Lower lobe of right lung (tissue), 2 donors: ENCODE data around the gene HIF1A. TPM values are rescaled to one million over a fixed set of nuclear protein-coding genes. Genes with fewer than 3 reads are reported as not detected.

Source experiments
- ATAC-seq, 2 donors: fragments of 200-7000 bp; cut with Tn5 transposase; one replicate each; pipeline ENCODE4 v1.9.1; 2020 to 2022; ENCODE audit warnings: mild to moderate bottlenecking in 2 of 2, moderate library complexity in 2 of 2
- DNase-seq: peaks from one replicate; pipeline ENCODE4 v3.0.0-alpha.2; 2020
- H3K27ac ChIP-seq: fragments of 200-600 bp; one replicate; pipeline ENCODE4 v1.8.0; 2022
- H3K27me3 ChIP-seq: fragments of 200-600 bp; one replicate; pipeline ENCODE4 v1.8.0; 2022; ENCODE audit warnings: low read depth
- H3K36me3 ChIP-seq: fragments of 200-600 bp; one replicate; pipeline ENCODE4 v1.8.0; 2022; ENCODE audit warnings: mild to moderate bottlenecking
- H3K4me1 ChIP-seq: fragments of 200-600 bp; one replicate; pipeline ENCODE4 v1.8.0; 2022
- H3K4me3 ChIP-seq: fragments of 200-600 bp; one replicate; pipeline ENCODE4 v1.8.0; 2022; ENCODE audit warnings: mild to moderate bottlenecking
- H3K9me3 ChIP-seq: fragments of 200-600 bp; one replicate; pipeline ENCODE4 v1.8.0; 2022
- intact Hi-C: fragments of 100-400 bp; cut with DNase I; formaldehyde crosslinking; loops from one replicate; pipeline ENCODE4 v1.11.0; 2022
- total RNA-seq: library from RNA; stranded (reverse); fragmentation: NEBNext Ultra II Directional; extraction: Animal tissue kit (Norgen Biotek cat#: 25700); gene quantifications from one replicate; pipeline ENCODE4 v1.2.1, GENCODE V29; 2021
- TF ChIP-seq, protein P1 (sequence below): fragments of 200-600 bp; IDR thresholded peaks from one replicate; pipeline ENCODE4 v1.8.0; 2022; ENCODE audit warnings: antibody characterized with exemption, mild to moderate bottlenecking
- donor health status: DM: no; HTN: yes; CAD: no; lungs with severe emphysema.

HIF1A gene
- total RNA-seq, 1 donor from 2014 or later, result 68.6 TPM

DNA sequence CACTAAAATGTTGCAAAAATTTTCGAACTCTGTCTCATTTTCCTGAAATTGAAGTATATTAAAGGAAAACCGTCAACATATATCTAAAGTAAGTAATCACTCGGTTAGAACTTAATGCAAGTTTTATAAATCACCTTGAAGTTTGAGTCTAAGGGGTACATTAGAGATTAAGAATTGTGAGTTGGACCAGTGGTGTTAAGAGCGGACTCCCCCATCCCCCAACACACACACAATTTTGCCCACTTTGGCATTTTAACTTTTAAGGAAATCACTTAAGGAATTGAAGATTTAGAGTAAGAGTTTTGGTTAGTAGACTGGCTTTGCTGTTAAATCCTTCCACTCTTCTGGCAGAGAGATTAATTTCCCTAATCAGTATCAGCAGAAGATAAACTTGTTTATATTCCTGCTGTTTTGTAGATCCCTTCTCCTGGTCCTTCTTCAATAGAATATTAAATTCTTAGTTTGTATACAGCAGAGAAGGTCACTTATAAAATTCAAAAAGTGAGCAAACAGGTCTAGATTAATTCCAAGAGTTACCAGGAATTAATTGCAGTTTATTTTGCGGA is 1.5 kb downstream of the HIF1A start:
- intact Hi-C loops, result loop anchor here (10.0 kb wide), 1 partner anchor 212 kb away; no protein-coding TSS in a partner anchor
- H3K27ac ChIP-seq, result peak overlapping the region; percentile 98
- H3K9me3 ChIP-seq, result no peaks in the 10 kb centered on the region
- ATAC-seq (no peak), DNase-seq (no peak)
- H3K27me3 ChIP-seq, result no peaks in the 10 kb centered on the region
- TF ChIP-seq, protein P1, sequence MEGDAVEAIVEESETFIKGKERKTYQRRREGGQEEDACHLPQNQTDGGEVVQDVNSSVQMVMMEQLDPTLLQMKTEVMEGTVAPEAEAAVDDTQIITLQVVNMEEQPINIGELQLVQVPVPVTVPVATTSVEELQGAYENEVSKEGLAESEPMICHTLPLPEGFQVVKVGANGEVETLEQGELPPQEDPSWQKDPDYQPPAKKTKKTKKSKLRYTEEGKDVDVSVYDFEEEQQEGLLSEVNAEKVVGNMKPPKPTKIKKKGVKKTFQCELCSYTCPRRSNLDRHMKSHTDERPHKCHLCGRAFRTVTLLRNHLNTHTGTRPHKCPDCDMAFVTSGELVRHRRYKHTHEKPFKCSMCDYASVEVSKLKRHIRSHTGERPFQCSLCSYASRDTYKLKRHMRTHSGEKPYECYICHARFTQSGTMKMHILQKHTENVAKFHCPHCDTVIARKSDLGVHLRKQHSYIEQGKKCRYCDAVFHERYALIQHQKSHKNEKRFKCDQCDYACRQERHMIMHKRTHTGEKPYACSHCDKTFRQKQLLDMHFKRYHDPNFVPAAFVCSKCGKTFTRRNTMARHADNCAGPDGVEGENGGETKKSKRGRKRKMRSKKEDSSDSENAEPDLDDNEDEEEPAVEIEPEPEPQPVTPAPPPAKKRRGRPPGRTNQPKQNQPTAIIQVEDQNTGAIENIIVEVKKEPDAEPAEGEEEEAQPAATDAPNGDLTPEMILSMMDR, result no peak
- no peaks in the 10 kb centered on the region for H3K36me3 ChIP-seq
- peak overlapping the region; percentile 95 for H3K4me3 ChIP-seq
- H3K4me1 ChIP-seq, result peaks cover 41% of the 10 kb centered on the region

DNA sequence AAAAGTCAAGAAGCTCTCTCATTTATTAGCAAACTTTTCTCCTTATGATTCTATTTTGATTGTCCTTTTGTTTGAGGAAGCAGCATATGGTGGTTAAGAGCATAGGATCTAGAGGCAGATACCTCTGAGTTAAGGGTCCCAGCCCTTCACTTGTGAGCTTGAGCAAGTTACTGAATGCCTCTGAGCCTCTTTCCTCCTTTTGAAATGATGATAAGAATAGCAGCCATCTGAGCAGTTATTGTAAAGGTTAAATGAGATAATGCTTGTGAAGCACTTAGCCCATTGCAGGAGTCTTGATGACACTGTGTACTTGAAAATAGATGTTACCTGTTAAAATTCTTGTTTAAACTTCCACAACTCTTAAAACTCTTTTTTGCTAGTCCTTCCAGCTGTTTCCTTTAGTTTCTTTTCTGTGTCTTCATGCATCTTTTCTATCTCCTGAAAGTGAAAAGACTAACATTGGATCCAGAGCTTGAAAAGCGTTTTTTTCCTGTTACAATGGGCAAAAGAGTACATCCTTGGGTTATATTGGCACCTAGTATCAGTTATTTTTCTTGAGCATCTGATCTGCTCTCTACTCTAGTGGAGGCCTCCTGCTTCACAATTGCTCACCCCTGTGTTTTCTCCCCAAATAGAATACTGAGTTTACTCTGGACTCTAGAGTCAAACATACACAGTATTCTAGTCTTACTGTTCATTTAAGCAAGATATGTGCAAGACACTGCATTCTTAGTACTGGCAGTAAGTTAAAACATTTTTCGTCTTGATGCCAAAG is 3.1 kb downstream of the HIF1A start:
- DNase-seq (no peak), ATAC-seq (no peak)
- intact Hi-C loops, result loop anchor here (10.0 kb wide), 1 partner anchor 214 kb away; no protein-coding TSS in a partner anchor
- TF ChIP-seq, protein P1, result no peak
- no peaks in the 10 kb centered on the region for H3K27me3 ChIP-seq
- peak overlapping the region; percentile 95 for H3K4me3 ChIP-seq
- no peaks in the 10 kb centered on the region for H3K9me3 ChIP-seq
- peaks cover 50% of the 10 kb centered on the region for H3K4me1 ChIP-seq
- no peaks in the 10 kb centered on the region for H3K36me3 ChIP-seq
- no peak overlapping the region for H3K27ac ChIP-seq

DNA sequence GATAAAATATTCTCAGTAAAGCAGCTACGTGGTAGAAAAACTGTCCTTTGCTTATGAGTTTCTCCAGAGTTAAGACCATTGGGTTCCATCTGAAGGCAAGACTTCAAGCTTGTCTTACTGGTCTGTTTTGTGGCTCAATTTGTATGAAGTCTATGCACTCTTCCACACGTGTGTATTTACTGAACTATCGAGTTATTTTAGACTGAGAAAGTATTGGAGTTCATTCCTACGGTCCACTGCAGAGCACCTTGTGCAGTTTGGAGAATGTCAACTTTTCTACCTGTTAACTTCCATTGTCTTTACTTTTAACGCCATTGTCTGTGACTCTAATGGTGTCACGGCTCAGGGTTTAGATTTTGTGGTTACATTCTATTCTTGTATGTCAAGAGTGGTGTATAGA is 3.7 kb downstream of the HIF1A start:
- intact Hi-C loops, result loop anchor here (10.0 kb wide), 1 partner anchor 214 kb away; no protein-coding TSS in a partner anchor
- peak overlapping the region; percentile 95 for H3K4me3 ChIP-seq
- no peak for ATAC-seq

DNA sequence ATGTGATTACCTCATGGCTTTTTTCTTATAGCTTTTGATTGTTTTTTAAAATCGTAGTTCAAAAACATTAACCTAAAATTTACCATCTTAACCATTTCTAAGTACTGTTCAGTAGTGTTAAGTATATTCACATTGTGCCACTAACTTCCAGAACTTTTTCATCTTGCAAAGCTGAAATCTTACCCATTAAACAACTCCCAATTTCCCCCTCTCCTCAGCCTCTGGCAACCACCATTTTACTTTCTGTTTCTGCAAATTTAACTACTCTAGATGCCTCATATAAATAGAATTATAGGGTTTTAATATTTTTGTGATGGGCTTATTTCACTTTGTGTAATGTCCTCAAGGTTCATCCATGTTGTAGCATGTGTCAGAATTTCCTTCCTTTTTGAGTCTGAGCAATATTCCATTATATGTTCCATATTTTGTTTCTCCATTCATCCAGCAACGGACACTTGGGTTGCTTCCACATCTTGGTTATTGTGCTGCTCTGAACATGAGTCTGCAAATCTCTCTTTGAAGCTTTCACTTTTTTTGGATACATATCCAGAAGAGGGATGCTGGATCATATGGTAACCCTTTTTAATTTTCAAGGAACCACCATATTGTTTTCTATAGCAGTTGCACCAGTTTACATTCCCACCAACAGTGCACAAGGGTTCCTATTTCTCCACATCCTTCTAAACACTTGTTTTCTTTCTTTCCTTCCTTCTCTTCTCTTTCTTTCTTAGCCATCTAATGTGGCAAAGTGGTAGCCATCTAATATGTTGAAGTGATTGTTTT is 5.0 kb downstream of the HIF1A start:
- no peaks in the 10 kb centered on the region for H3K36me3 ChIP-seq
- TF ChIP-seq, protein P1, result no peak
- no peaks in the 10 kb centered on the region for H3K27me3 ChIP-seq
- H3K9me3 ChIP-seq, result no peaks in the 10 kb centered on the region
- peaks cover 59% of the 10 kb centered on the region for H3K4me1 ChIP-seq
- DNase-seq (no peak), ATAC-seq (no peak)
- H3K4me3 ChIP-seq, result no peak overlapping the region
- no peak overlapping the region for H3K27ac ChIP-seq
- intact Hi-C loops, result no loop called here

More for the DNA sequence above, 3.7 kb downstream of the HIF1A start:
- Histone ChIP-seq H3K4me1 (peaks cover 54% of the 10 kb centered on the region), H3K9me3 (no peaks in the 10 kb centered on the region), H3K27ac (no peak overlapping the region), H3K27me3 (no peaks in the 10 kb centered on the region), H3K36me3 (no peaks in the 10 kb centered on the region)
- DNase-seq, result no peak
- TF ChIP-seq, protein P1, result no peak

DNA sequence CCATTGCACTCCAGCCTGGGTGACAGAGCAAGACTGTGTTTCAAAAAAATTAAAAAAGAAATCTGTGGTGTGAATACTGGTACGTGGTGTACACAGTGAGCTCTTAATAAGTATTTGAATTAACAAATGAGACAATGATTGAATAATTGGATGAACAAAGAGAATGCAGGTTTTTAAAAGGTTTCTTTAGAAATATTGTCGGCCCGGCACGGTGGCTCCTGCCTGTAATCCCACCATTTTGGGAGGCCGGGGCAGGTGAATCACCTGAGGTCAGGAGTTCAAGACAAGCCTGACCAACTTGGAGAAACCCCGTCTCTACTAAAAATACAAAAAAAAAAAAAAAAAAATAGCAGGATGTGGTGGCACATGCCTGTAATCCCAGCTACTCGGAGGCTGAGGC is 6.6 kb downstream of the HIF1A start:
- no peak overlapping the region for H3K27ac ChIP-seq
- H3K4me3 ChIP-seq, result no peak overlapping the region
- no peaks in the 10 kb centered on the region for H3K9me3 ChIP-seq
- no peaks in the 10 kb centered on the region for H3K27me3 ChIP-seq
- ATAC-seq (no peak), DNase-seq (no peak)
- TF ChIP-seq, protein P1, result no peak
- H3K36me3 ChIP-seq, result no peaks in the 10 kb centered on the region
- peaks cover 68% of the 10 kb centered on the region for H3K4me1 ChIP-seq
- intact Hi-C loops, result no loop called here
